ENCODE results near the gene OSBPL1A.

DNA sequence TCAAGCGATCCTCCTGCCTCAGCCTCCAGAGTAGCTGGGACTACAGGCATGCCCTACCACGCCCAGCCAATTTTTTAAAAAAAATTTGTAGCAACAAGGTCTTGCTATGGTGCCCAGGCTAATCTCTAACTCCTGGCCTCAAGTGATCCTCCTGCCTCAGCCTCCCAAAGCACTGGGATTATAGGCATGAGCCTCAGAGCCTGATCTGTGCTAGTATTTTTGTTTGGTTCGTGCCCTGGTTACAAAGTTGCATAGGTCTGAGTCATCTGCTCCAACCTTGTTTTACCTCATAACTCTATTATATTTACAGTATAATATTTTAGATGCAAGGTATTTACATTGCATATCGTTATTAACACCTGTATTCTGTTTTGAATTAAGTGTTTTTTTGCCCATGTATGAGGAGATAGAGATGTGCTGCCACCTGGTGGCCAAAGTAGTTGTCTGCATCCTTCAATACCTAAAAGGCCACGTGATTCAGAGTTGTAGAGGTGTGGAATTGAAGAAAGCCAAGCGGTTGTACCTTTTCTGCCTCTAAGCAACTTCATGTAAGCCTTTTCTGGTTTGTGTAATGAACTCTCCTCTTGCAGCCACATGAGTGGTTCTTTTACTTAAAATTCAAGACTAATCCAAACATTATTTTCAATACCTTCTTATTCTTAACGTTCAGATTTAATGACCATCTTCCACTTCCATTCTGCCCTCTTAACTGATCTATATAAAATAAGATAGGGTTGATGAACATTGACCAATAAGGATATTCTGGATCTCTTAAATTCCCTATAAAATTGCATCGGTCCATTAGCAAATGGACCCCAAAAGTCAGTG, 278.7 kb downstream of the OSBPL1A start:
- TF ChIP-seq CREB1 (IDR thresholded peaks at IDR 0.05) (no peak), POLR2A (IDR thresholded peaks at IDR 0.05; ENCODE audit: control extremely low read depth in 1 of 2, low read depth in 2 of 2, low read length in 2 of 2) (no peak), TAF7 (optimal IDR thresholded peaks at IDR 0.05; ENCODE audit: borderline replicate concordance, low read depth, low read length) (no peak), EZH2 (IDR thresholded peaks at IDR 0.05; ENCODE audit: low read depth, low read length, severe bottlenecking) (no peak), GABPA (IDR thresholded peaks at IDR 0.05; ENCODE audit: borderline replicate concordance, insufficient read depth, low read length) (no peak), SIN3A (conservative IDR thresholded peaks at IDR 0.05 in 1 of 2, IDR thresholded peaks at IDR 0.05 in 1 of 2; ENCODE audit: low read depth in 1 of 2, low read length in 2 of 2) (no peak), ZNF274 (IDR thresholded peaks at IDR 0.05; ENCODE audit: borderline replicate concordance, extremely low read depth, low read length) (no peak), CHD2 (IDR thresholded peaks at IDR 0.05; ENCODE audit: low read length) (no peak), MAFK (IDR thresholded peaks at IDR 0.05; ENCODE audit: low read depth, low read length) (no peak), KDM5A (IDR thresholded peaks at IDR 0.05; ENCODE audit: low read length) (no peak), CEBPB (IDR thresholded peaks at IDR 0.05; ENCODE audit: low read depth, low read length) (no peak)
